Activated naive CD8-positive, alpha-beta T cell (primary cell): ENCODE measurements around the gene NKAP.
"Not testable (repeated sequence)": the region's sequence is repeated elsewhere in the genome, so short reads cannot be mapped to it uniquely, and the experiment has no call there.

ENCODE experiments used
- H3K27ac Mint-ChIP-seq: one replicate; pipeline ENCODE4 v1.8.0; 2021; ENCODE audit warnings: mixed read lengths
- H3K27me3 Mint-ChIP-seq: one replicate; pipeline ENCODE4 v1.8.0; 2021; ENCODE audit warnings: mixed read lengths
- H3K36me3 Mint-ChIP-seq: one replicate; pipeline ENCODE4 v1.8.0; 2021; ENCODE audit warnings: mixed read lengths
- H3K4me1 Mint-ChIP-seq: one replicate; pipeline ENCODE4 v1.8.0; 2021; ENCODE audit warnings: low read depth, mixed read lengths
- H3K4me3 Mint-ChIP-seq: one replicate; pipeline ENCODE4 v1.8.0; 2021; ENCODE audit warnings: mild to moderate bottlenecking, mixed read lengths
- H3K9me3 Mint-ChIP-seq: one replicate; pipeline ENCODE4 v1.8.0; 2021; ENCODE audit warnings: low read depth, mixed read lengths

Gene NKAP

GRCh38 chrX:119891961-119892692, 51.4 kb downstream of the NKAP start:
- H3K27ac Mint-ChIP-seq, H3K36me3 Mint-ChIP-seq, H3K9me3 Mint-ChIP-seq, H3K27me3 Mint-ChIP-seq, H3K4me3 Mint-ChIP-seq, H3K4me1 Mint-ChIP-seq: not testable (repeated sequence)

GRCh38 chrX:119890626-119891025, 52.9 kb downstream of the NKAP start:
- not testable (repeated sequence) for H3K4me3 Mint-ChIP-seq, H3K9me3 Mint-ChIP-seq, H3K36me3 Mint-ChIP-seq, H3K4me1 Mint-ChIP-seq, H3K27ac Mint-ChIP-seq, H3K27me3 Mint-ChIP-seq

- H3K4me1 Mint-ChIP-seq, result peaks cover 6% of the 10 kb centered on the region
- no peaks in the 10 kb centered on the region for H3K9me3 Mint-ChIP-seq
- H3K36me3 Mint-ChIP-seq, result no peaks in the 10 kb centered on the region
- H3K27ac Mint-ChIP-seq, result no peak overlapping the region
- H3K27me3 Mint-ChIP-seq, result no peaks in the 10 kb centered on the region
- H3K4me3 Mint-ChIP-seq, result peak overlapping the region; percentile 23
These were observed 55.7 kb downstream of the NKAP start for GRCh38 chrX:119887721-119888425.

GRCh38 chrX:119885554-119886428, 57.8 kb downstream of the NKAP start:
- no peak overlapping the region for H3K27ac Mint-ChIP-seq
- H3K4me3 Mint-ChIP-seq, result peak overlapping the region; percentile 27
- H3K36me3 Mint-ChIP-seq, result no peaks in the 10 kb centered on the region
- peaks cover 8% of the 10 kb centered on the region for H3K4me1 Mint-ChIP-seq
- no peaks in the 10 kb centered on the region for H3K27me3 Mint-ChIP-seq
- no peaks in the 10 kb centered on the region for H3K9me3 Mint-ChIP-seq

- Mint-ChIP-seq H3K27ac (peak overlapping the region; percentile 77), H3K27me3 (no peaks in the 10 kb centered on the region), H3K4me1 (peaks cover 23% of the 10 kb centered on the region), H3K36me3 (no peaks in the 10 kb centered on the region), H3K4me3 (no peak overlapping the region), H3K9me3 (no peaks in the 10 kb centered on the region)
These were observed 62.8 kb downstream of the NKAP start for GRCh38 chrX:119880552-119881437.

- no peaks in the 10 kb centered on the region for H3K27me3 Mint-ChIP-seq
- H3K36me3 Mint-ChIP-seq, result no peaks in the 10 kb centered on the region
- H3K9me3 Mint-ChIP-seq, result no peaks in the 10 kb centered on the region
- peak overlapping the region; percentile 77 for H3K27ac Mint-ChIP-seq
- no peak overlapping the region for H3K4me3 Mint-ChIP-seq
- H3K4me1 Mint-ChIP-seq, result peaks cover 23% of the 10 kb centered on the region
These were observed 63.5 kb downstream of the NKAP start for GRCh38 chrX:119880076-119880475.

- Mint-ChIP-seq H3K4me3 (no peak overlapping the region), H3K27me3 (no peaks in the 10 kb centered on the region), H3K9me3 (no peaks in the 10 kb centered on the region), H3K4me1 (peaks cover 25% of the 10 kb centered on the region), H3K36me3 (no peaks in the 10 kb centered on the region), H3K27ac (peak overlapping the region; percentile 58)
These were observed 64.8 kb downstream of the NKAP start for GRCh38 chrX:119878740-119879139.

- H3K36me3 Mint-ChIP-seq, result no peaks in the 10 kb centered on the region
- no peaks in the 10 kb centered on the region for H3K9me3 Mint-ChIP-seq
- peak within 1 kb of the TSS; percentile 100 for H3K4me3 Mint-ChIP-seq
- no peaks in the 10 kb centered on the region for H3K27me3 Mint-ChIP-seq
- peak within 1 kb of the TSS; percentile 99 for H3K27ac Mint-ChIP-seq
- peaks cover 18% of the 10 kb centered on the region for H3K4me1 Mint-ChIP-seq
These were observed 71.8 kb downstream of the NKAP start, which contains the start of the genes NDUFA1 and RNF113A for GRCh38 chrX:119871599-119872395. TSS of gene NDUFA1 (plus strand) at chrX:119871832. CDS start at chrX:119871912, 80 bp downstream. TSS of gene RNF113A (minus strand) at chrX:119871733. CDS start at chrX:119871613, 120 bp downstream.

- H3K4me1 Mint-ChIP-seq, result peaks cover 18% of the 10 kb centered on the region
- H3K36me3 Mint-ChIP-seq, result no peaks in the 10 kb centered on the region
- H3K4me3 Mint-ChIP-seq, result peak overlapping the region; percentile 100
- H3K27ac Mint-ChIP-seq, result peak overlapping the region; percentile 99
- H3K27me3 Mint-ChIP-seq, result no peaks in the 10 kb centered on the region
- no peaks in the 10 kb centered on the region for H3K9me3 Mint-ChIP-seq
These were observed 72.3 kb downstream of the NKAP start for GRCh38 chrX:119871245-119871598.
